ENCODE measurements around the gene PKN1.
"Not testable (repeated sequence)": the region's sequence is repeated elsewhere in the genome, so short reads cannot be mapped to it uniquely, and the experiment has no call there.

The PKN1 gene

GRCh38 chr19:14432791-14433553 lies at the start of gene PKN1:
Gene PKN1, plus strand, starts transcription at chr19:14433306. Its CDS starts 216 bp downstream, at chr19:14433522.
- no peak for DNase-seq (ENCODE audit: low read depth in 2 of 2)

DNA sequence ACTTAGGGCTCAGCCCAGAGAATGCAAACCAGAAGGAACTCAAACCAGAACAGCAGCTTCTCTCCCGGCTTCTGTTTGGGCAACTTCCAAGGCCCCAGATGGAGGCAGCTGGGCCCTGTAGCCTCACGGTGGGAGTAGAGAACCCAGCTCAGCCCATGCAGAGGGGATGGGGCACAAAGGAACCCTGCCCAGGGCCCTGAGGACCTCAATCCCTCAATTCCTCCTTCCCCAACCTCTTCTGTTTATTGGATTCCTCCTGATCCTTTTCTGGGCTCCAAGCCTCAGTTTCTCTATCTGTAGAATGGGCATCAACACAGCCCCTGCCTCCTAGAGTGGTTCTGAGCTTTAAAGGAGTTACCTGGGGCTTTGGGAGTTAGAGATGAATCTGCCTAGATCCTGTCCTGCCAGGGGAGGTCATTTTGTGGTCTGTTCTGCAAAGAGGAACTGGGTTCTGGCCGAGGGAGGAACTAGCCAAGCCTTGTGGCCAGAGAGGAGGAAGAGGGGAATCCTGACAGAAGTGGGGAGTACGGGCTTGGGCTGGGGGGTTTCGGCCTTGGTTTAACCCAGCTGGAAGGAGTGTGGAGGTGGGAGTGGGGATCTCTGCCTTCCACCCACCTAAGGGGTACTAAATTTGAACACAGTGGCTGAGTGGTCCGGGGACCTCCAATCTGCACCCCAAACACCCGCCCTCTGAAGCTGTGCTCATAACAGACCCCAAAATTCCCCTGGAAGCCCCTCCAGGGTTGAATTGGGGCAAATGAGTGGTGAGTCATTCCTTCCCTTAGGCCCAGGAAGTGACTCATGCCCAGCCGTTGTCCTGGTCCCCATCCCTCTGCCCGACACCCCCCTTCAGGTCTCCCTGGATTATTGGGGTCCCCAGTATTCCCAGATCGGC lies 49.2 kb upstream of the PKN1 start:
- no peak for DNase-seq (ENCODE audit: low read depth in 2 of 2)

GRCh38 chr19:14385492-14385891 lies 47.6 kb upstream of the PKN1 start:
- DNase-seq (ENCODE audit: low read depth in 2 of 2), result no peak

DNA sequence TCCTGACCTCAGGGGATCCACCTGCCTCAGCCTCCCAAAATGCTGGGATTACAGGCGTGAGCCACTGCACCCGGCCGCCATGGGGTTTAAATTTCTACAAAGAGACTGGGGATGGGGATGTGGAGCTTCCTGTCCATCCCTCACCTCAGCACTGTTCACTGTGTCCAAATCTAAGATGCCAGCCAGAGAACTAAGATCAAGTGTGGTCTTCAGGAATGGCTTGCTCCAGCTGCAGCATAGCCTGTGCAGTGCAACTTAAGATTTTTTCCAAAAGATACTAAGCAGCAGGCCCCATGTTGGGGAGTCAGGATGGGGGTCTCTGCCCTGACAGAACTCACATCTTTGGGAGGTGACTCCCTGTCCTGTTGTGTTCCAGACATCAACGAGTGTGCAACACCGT lies 42.6 kb upstream of the PKN1 start:
- no peak for DNase-seq (ENCODE audit: low read depth in 2 of 2)

DNA sequence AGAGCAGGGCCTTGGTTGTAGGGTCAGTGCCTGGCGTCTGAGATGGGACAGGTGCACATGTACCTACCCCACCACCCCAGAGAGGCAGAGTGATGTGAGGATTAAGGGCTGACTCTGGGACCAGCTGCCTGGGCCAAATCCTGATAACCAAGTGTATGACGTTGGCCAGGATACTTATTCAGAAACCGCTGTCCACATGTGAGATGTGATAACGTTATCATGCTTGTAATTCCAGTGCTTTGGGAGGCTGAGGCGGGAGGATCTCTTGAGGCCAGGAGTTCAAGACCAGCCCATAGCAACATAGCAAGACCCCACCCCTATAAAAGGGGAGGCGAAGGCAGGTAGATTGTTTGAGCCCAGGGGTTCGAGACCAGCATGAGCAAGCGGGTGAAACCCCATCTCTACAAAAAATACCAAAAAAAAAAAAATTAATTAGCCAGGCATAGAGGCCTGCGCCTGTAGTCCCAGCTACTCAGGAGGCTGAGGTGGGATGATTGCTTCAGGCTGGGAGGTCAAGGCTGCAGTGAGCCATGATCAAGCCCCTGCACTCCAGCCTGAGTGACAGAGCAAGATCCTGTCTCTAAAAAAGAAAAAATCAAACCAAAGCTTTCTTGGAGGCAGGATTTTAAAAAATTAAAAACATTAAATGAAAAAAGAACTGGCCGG lies 41.8 kb upstream of the PKN1 start:
- no peak for DNase-seq (ENCODE audit: low read depth in 2 of 2)

- no peak for DNase-seq (ENCODE audit: low read depth in 2 of 2)
These were observed 39.8 kb upstream of the PKN1 start for GRCh38 chr19:14393329-14393728.

- DNase-seq (ENCODE audit: low read depth in 2 of 2), result no peak
These were observed 38.9 kb upstream of the PKN1 start for GRCh38 chr19:14394167-14394566.

DNA sequence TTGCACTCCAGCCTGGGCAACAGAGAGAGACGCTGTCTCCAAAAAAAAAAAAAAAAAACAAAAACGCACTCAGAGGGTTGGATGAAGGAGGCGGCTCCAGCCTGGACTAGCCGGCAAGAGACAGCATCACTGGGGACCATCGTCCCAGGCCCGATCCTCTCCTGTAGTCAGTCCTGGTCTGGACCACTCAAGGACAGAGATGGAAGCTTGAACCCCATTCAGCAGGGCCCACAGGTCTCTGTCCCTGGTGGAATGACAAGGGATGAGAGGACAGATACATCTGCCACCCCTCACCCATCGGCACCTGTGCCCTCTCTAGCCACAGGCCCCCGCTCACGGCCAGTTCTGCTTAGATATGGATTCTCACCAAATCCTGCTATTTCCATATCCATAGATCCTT lies 37.8 kb upstream of the PKN1 start:
- no peak for DNase-seq (ENCODE audit: low read depth in 2 of 2)

DNA sequence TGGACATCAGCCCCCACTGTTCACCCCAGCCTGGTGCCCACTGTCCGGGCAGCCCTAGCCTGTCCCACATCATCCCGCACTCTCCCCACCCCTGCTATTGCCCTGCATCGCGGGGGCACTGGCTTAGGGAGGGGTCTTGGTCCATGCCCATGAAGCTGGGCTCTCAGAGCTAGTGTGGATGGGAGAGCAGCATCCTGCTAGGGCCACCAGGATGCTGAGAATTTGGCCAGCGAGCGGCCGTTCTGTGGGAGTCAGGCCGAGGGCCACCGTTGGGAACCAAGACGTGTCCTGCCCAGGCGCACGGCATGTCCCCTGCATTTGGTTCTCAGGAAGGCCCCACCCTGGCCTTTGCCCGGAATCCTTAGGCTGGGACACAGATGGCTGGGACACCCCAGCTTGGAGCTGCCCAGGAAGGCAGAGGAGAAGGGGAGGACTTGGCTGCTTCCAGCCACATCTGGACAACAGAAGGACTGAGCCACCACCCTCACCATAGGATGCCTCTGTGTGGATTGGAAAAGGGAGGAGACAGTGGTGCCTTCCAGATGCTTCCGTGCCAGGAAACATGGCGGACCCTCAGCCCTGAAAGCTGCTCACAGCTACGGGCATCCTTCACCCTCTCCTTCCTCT lies 37.3 kb upstream of the PKN1 start:
- DNase-seq (ENCODE audit: low read depth in 2 of 2), result no peak

GRCh38 chr19:14396730-14397129 lies 36.4 kb upstream of the PKN1 start:
- DNase-seq (ENCODE audit: low read depth in 2 of 2), result not testable (repeated sequence)

DNA sequence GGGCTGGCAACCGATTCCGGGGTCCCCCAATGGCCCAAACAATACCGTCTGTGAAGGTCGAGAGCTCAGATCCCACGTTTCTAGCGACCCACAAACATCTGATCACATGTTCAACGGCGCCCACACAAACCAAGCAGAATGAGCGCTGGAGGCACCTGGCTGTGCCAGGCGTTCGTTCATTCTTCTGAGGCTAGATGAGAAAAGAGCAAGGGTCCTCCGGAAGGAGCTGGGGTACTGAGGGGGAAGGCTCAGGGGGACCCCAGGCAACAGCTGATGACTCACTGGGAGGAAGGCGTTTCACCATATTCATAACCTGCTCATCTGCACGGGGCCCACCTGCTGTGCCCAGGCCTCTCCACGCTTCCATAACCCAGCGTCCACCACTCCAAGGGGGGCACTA lies 35.9 kb upstream of the PKN1 start:
- not testable (repeated sequence) for DNase-seq (ENCODE audit: low read depth in 2 of 2)

DNA sequence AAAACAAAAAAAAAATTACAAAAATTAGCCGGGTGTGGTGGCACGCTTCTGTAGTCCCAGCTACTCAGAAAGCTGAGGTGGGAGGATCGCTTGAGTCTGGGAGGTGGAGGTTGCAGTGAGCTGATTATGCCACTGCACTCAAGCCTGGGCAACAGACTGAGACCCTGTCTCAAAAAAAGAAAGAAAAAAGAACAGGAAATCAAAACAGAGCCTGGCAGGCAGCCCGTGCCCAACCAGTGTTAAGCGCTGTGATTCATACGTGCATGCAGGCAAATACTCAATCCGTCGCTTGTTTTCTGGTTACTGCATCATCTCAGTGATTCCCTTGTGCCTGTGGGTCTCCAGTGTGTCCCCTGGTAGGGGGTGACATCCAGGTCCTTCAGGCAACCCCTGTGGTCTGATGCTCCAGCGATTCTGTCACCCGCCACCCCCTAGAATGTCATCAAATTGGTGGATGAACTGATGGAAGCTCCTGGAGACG lies 32.1 kb upstream of the PKN1 start:
- no peak for DNase-seq (ENCODE audit: low read depth in 2 of 2)

GRCh38 chr19:14401468-14402195 lies 31.5 kb upstream of the PKN1 start:
- no peak for DNase-seq (ENCODE audit: low read depth in 2 of 2)

- no peak for DNase-seq (ENCODE audit: low read depth in 2 of 2)
These were observed 30.6 kb upstream of the PKN1 start for GRCh38 chr19:14402332-14403144.

GRCh38 chr19:14403145-14403930 lies 29.8 kb upstream of the PKN1 start:
- not testable (repeated sequence) for DNase-seq (ENCODE audit: low read depth in 2 of 2)

DNA sequence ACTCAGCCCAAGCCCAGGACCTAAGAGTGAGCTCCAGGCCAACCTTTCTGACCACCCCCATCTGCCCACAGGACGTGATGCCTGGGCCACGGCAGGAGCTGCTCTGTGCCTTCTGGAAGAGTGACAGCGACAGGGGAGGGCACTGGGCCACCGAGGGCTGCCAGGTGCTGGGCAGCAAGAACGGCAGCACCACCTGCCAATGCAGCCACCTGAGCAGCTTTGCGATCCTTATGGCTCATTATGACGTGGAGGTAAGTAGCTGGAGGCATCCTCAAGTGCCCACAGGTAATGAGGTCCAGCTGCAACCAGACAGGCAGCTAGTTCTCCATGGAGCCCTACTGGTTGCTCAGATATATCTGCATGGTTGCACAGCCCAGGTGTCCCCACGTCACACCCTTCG lies 28.8 kb upstream of the PKN1 start:
- no peak for DNase-seq (ENCODE audit: low read depth in 2 of 2)

- no peak for DNase-seq (ENCODE audit: low read depth in 2 of 2)
These were observed 27.7 kb upstream of the PKN1 start for GRCh38 chr19:14405380-14405757.

- peak; percentile 92 to 93 for DNase-seq (ENCODE audit: low read depth in 2 of 2)
These were observed 27.1 kb upstream of the PKN1 start for GRCh38 chr19:14405758-14406644.
